Esophagus squamous epithelium (tissue), 4 donors: ENCODE measurements around the gene RUFY3.

Experiments used
- POLR2A ChIP-seq, 4 donors: fragments of 450-650 bp; IDR thresholded peaks; one replicate each; pipeline ENCODE4 v1.6.1; 2017; ENCODE audit warnings: antibody characterized with exemption in 4 of 4, mild to moderate bottlenecking in 4 of 4, moderate library complexity in 3 of 4
- TF ChIP-seq, protein P1 (sequence below), 6 experiments: fragments of 450-650 bp in 4 of 6; fragments of 200-600 bp in 2 of 6; sonication (generic) in 2 of 6; IDR thresholded peaks; one replicate each; pipeline ENCODE4 v1.5.1; 2016 to 2019; ENCODE audit warnings: antibody characterized with exemption in 6 of 6, mild to moderate bottlenecking in 4 of 6, moderate library complexity in 4 of 6

GRCh38 chr4:70818921-70819320, 97.2 kb downstream of the RUFY3 start:
- TF ChIP-seq, protein P1, sequence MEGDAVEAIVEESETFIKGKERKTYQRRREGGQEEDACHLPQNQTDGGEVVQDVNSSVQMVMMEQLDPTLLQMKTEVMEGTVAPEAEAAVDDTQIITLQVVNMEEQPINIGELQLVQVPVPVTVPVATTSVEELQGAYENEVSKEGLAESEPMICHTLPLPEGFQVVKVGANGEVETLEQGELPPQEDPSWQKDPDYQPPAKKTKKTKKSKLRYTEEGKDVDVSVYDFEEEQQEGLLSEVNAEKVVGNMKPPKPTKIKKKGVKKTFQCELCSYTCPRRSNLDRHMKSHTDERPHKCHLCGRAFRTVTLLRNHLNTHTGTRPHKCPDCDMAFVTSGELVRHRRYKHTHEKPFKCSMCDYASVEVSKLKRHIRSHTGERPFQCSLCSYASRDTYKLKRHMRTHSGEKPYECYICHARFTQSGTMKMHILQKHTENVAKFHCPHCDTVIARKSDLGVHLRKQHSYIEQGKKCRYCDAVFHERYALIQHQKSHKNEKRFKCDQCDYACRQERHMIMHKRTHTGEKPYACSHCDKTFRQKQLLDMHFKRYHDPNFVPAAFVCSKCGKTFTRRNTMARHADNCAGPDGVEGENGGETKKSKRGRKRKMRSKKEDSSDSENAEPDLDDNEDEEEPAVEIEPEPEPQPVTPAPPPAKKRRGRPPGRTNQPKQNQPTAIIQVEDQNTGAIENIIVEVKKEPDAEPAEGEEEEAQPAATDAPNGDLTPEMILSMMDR (IDR thresholded peaks at IDR 0.05): no peak
- no peak for TF ChIP-seq POLR2A (IDR thresholded peaks at IDR 0.05)
